Stimulated activated CD8-positive, alpha-beta memory T cell treated with anti-CD3 and anti-CD28 coated beads, Interleukin-7, amount 100 ng/mL, for 4 hours (primary cell): ENCODE results near the gene PDZK1IP1.
"Not testable (repeated sequence)": the region's sequence is repeated elsewhere in the genome, so short reads cannot be mapped to it uniquely, and the experiment has no call there.

Experiments used
- DNase-seq, 2 donors: peaks; one replicate each; pipeline ENCODE4 v3.0.0-alpha.2; 2020; ENCODE audit warnings: low read depth in 2 of 2

The PDZK1IP1 gene

GRCh38 chr1:47196622-47197021, 6.8 kb upstream of the PDZK1IP1 start:
- no peak for DNase-seq

DNA sequence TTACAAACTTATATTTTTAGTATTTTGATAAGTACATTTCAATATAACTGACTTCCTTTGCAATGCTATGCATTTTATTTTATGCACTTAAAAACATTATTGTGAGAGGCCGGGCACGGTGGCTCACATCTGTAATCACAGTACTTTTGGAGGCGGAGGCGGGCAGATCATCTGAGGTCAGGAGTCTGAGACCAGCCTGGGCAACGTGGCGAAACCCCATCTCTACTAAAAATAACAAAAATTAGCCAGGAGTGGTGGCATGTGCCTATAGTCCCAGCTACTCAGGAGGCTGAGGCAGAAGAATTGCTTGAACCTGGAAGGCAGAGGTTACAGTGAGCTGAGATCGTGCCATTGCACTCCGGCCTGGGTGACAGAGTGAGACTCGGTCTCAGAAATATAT, 6.1 kb upstream of the PDZK1IP1 start:
- DNase-seq = not testable (repeated sequence)

GRCh38 chr1:47194311-47194710, 4.5 kb upstream of the PDZK1IP1 start:
- DNase-seq = no peak

DNA sequence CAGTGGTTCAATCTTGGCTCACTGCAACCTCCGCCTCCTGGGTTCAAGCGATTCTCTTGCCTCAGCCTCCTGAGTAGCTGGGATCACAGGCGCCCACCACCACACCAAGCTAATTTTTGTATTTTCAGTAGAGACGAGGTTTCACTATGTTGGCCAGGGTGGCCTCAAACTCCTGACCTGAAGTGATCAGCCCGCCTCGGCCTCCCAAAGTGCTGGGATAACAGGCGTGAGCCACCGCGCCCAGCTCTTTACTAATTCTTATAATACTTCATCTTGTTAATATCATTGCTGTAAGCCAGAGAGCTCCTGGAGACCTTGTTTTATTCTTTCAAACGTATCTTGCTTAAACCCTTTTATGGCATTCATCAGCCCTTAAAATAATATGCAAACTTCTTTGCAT, 3.7 kb upstream of the PDZK1IP1 start:
- DNase-seq = not testable (repeated sequence)

DNA sequence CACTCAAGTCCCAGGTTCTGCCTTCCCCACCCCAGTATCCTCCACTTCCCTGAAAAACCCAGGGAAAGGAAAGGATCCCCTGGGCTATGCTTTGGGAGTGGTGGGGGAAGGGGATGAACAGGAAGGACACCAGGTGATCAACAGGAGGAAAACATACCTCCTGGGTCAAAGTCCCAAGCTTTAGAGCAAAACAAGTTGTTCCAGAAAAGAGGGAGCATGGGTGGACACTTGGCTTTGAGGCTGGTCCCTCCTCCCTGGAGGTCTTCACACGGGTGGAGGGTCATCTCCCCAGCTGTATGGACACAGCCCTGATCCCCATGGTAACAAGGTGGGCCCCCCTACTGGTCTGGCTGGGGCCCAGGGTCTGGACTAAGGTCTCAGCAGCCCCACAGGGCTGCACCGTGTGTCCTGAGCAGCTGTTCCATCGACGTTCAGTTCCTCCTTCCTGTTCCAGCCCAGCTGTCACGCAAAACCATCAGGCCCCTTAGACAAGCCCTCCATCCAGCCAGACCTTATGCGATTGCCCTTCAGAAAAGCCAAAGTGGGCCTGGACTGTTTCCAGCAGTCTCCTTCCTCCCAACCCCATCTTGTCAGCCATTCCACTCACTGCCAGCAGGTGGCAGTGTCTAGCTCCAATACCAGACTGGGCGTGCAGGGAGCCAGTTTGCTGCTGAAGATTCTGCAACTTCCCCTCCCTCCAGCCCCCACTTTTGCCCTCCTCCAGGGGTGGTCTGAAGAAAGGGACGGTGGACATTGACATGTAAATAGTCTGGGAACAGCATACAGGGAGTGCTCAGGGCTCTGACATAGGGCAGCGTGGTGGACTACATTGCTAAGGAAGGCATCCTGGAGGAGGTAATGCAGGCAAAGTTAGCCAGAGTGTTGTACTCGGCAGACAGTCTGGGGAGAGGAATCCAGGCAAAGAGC, 2.9 kb upstream of the PDZK1IP1 start:
- peak; percentile 31 to 36 for DNase-seq

DNA sequence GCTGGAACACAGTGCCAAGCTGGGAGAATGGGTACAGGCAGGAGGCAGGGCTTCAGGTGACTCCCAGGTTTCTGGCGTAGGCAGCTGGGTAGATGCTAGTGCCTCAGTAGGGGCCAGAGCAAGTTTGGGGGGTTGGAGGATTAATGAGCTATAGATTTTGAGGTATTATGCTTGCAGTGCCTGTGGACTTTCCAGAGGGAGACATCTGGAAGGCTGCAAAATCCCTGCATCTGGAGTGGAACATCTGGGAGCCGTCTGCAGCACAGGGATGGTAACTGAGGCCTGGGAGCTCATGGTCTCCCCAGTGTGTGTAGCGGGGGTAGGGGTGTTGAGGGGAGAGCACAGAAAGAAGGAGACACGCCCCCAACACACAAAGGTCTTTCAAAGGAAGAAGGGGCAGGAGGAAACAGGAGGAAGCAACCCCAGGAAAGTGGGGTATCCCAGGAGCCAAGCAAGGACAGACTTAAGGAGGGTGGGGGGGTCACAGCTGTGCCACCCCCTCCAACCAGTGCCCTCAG, 2.2 kb upstream of the PDZK1IP1 start:
- DNase-seq = no peak

GRCh38 chr1:47190857-47191256, 1.0 kb upstream of the PDZK1IP1 start:
- DNase-seq = no peak

GRCh38 chr1:47190509-47190855, 646 bp upstream of the PDZK1IP1 start:
- no peak for DNase-seq

GRCh38 chr1:47188791-47189785, 748 bp downstream of the PDZK1IP1 start:
- DNase-seq = no peak

DNA sequence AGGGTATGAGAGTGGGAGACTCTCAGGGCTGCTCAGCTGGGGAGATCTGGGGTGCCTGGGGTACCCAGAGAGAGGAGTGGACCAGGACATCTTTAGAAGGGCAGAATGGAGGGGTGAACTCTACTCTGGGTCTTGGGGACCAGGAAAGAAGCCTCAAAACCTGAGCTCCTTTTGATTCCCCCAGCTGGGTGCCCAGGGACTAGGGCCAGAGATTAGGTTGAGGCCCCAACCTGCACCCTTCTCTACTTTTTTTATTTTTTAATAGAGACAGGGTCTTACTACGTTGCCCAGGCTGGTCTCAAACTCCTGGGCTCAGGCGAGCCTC, 1.9 kb downstream of the PDZK1IP1 start:
- no peak for DNase-seq

DNA sequence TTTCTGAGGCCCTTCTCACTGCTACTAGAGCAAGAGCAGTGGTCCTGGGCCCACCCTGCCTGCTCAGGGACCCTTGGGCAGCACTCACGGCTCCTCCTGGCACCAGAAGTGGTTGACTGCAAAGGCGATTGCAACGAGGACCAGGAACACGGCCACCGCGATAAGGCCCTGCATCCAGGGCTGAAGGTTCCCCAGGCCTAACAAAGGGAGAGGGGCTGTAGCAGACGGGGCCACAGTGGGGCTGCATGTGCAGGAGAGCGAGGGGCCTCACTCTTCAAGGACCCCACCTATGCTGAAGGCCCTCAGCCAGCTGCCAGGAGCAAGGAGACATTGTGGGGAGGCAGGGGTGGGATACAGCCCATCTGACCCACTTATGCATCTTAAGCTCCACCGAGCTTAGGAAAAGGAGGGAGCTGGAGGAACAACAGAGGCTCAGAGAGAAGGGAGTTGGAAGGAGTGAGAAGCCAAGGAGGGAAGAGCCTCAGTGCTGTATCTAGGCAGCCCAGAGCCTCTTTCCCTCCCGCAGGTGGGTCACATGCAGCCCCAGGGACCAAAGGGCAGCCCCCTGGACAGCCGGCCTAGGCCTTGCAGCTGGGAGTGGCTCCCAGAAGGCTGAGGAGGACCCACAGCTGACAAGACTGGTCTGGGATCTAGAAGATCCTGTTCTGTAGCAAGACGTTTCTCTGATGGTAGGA, 2.5 kb downstream of the PDZK1IP1 start:
- no peak for DNase-seq

DNA sequence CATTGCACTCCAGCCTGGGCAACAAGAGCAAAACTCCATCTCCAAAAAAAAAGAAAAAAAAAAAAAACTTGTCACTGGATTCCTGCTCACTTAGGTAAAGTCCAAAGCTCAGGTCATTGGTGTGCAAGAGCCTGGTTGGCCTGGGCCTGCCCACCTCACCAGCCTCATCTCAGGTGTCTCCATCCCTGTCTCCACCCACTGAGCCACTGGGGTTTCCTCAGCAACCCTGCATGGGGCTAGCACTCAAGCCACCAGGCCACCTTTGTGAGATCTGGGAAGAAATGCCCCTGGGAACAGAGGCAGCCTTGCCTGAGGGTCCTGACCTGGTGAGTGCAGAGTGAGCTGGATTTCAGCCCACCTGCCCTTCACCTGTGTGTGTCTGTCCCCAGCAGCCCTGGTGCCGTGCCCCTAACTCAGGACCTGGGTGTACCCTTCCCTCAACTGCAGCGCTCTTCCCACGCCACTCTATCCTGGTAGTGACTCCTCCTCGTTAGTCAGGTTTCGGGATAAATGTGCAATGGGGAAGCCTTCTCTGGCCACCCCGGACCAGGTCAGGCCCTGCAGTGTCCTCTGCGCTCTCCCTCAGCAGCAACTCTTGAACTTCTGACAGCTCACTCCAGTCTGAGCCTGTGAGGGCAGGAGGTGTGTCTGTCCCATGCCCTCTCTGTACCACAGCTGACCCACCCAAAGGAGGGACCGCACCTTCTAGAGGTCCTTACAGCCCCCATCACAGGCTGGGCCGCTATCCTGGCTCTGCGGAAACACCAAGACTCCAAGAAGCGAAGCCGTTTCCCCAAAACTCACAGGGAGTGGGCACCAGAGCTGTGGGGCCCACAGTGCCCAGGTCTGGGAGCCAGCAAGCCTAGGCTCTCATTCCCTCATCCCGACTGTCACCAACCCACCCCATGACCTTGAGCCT, 3.3 kb downstream of the PDZK1IP1 start:
- DNase-seq = no peak

- no peak for DNase-seq
Measured at GRCh38 chr1:47184822-47185677, 4.8 kb downstream of the PDZK1IP1 start.

DNA sequence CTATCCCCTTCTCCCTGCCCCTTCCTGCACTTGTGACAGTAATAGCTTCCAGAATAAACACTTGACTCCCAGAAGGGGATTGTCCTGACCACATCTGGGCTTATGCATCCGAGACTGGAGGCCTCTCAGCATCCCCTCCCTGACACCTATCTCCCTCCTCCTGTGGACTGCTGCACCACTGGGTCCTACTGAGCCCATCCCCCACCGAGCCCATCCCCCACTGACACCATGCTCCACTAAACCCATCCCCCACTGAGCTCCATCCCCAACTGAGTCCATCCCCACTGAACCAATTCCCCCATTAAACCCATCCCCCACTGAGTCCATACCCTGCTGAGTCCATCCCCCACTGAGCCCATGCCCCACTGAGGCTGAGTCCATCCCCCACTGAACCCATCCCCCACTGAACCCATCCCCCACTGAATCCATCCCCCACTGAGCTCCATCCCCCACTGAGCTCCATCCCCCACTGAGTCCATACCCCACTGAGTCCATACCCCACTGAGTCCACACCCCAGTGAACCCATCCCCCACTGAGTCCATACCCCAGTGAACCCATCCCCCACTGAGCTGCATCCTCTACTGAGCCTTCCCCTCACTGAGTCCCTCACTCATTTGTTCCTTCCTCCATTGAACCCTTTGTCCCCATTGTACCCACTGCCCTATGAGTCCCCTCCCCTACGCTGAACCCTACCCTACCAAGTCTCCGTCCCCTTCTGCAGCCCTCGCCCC, 5.6 kb downstream of the PDZK1IP1 start:
- DNase-seq = no peak

- DNase-seq = no peak
Measured at GRCh38 chr1:47183308-47184089, 6.3 kb downstream of the PDZK1IP1 start.

DNA sequence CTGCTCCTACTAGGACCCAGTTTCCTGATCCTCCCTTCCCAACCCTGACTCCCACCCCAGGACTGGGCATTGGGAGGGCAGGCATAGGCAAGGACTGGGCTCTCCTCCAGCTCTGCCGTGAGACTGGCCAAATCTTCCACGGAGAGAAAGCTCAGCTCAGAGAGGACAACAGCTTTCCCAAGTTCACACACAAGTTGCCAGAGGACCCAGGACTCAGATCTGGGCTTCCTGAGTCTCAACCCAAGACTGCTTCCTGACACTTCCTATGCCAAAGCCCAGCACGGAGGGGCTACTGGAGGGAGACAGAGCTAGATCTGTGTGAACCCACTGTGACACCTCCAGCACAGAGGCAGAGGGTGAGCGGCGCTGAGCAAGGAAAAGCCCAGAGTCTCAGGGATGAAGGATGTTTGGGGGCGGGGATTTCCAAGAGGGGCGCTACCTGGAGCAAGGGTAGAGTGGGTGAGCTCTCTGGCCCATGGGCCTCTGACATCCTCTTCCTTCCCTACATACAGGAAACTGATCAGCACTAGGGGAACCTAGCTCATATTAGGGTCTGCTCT, 7.1 kb downstream of the PDZK1IP1 start:
- DNase-seq = no peak

GRCh38 chr1:47181955-47182675, 7.7 kb downstream of the PDZK1IP1 start:
- no peak for DNase-seq
